K562 (cell line): ENCODE measurements around the gene RAB3GAP1. TPM values are rescaled to one million over a fixed set of nuclear protein-coding genes. Genes with fewer than 3 reads are reported as not detected.
A peak's percentile ranks its signal among the peaks of the same experiment; 100 is the strongest.

Experiments used
- ATAC-seq: fragments of 200-7000 bp; cut with Tn5 transposase; 3 replicates; pipeline ENCODE4 v1.9.1; 2020; ENCODE audit warnings: moderate library complexity
- BruUV-seq: library from RNA; stranded (reverse); fragments of 400-500 nt; replicated peaks from 2 replicates; lab custom pipeline; 2021; lab: Mats Ljungman, UMichigan
- CTCF ChIA-PET: fragments of 300-600 bp; formaldehyde crosslinking; extraction: SDS; loops from one replicate; lab custom pipeline; 2021; ENCODE audit warnings: low intra/inter-chr PET ratio; lab: Yijun Ruan, JAX
- POLR2A ChIA-PET: fragments of 300-600, 350-650 bp; sonication (Branson Sonifier 250); formaldehyde crosslinking; extraction: SDS; loops from one replicate; lab custom pipeline; 2021; ENCODE audit warnings: antibody characterized with exemption, inconsistent platforms; lab: Yijun Ruan, JAX
- DNase-seq, 4 experiments: peaks; one replicate each; pipeline versions ENCODE4 v3.0.0 to v3.0.0-alpha.2; 2011 to 2018; ENCODE audit warnings: low spot score in 3 of 4, mixed read lengths in 3 of 4; ENCODE audit errors: extremely low read depth in 1 of 4
- FAIRE-seq: peaks from 2 replicates; lab custom pipeline; 2011; peaks lifted over from hg19 to GRCh38; lab: Jason Lieb, UNC
- H2AFZ ChIP-seq: 2 replicates; pipeline ENCODE4 v1.6.0; 2011; ENCODE audit warnings: low read depth, low read length, control low read depth, inconsistent platforms
- H3K27ac ChIP-seq: fragments of 200-600 bp; 3 replicates; pipeline ENCODE4 v1.8.0; 2011; ENCODE audit warnings: low read depth, mild to moderate bottlenecking, control low read depth, inconsistent platforms, low read length, moderate library complexity, mixed read lengths; ENCODE audit errors: extremely low read depth
- H3K27me3 ChIP-seq, 2 experiments: fragments of 300-600 bp in 1 of 2; 2 replicates in 1 of 2; 3 replicates in 1 of 2; pipeline versions ENCODE4 v1.6.0 to v1.8.0; 2011; ENCODE audit warnings: inconsistent platforms in 2 of 2, low read length in 2 of 2, mild to moderate bottlenecking in 1 of 2, mixed read lengths in 1 of 2, moderate library complexity in 1 of 2; ENCODE audit not compliant: control insufficient read depth in 2 of 2, insufficient read depth in 2 of 2
- H3K36me3 ChIP-seq: fragments of 300-600 bp; 3 replicates; pipeline ENCODE4 v1.8.0; 2011; ENCODE audit warnings: mild to moderate bottlenecking, low read length, inconsistent platforms; ENCODE audit not compliant: control insufficient read depth, insufficient read depth
- H3K4me1 ChIP-seq, 2 experiments: fragments of 200-600 bp in 1 of 2; replicated peaks in 1 of 2; 2 replicates in 1 of 2; 3 replicates in 1 of 2; pipeline versions ENCODE4 v1.5.1 to v1.8.0; 2011; ENCODE audit warnings: inconsistent platforms in 2 of 2, low read length in 2 of 2, mild to moderate bottlenecking in 1 of 2, mixed read lengths in 1 of 2, moderate library complexity in 1 of 2; ENCODE audit not compliant: control insufficient read depth in 2 of 2, insufficient read depth in 2 of 2
- H3K4me2 ChIP-seq: 2 replicates; pipeline ENCODE4 v1.6.1; 2011; ENCODE audit warnings: low read length, control low read depth, inconsistent platforms, mixed read lengths; ENCODE audit not compliant: insufficient read depth
- H3K4me3 ChIP-seq: fragments of 200-600 bp; sonication (generic), shearing (Covaris generic); 2 replicates; pipeline ENCODE4 v1.5.1; 2016; ENCODE audit warnings: control low read depth, inconsistent platforms
- H3K79me2 ChIP-seq: fragments of 200-600 bp; 3 replicates; pipeline ENCODE4 v1.8.0; 2011; ENCODE audit warnings: low read length, inconsistent platforms; ENCODE audit not compliant: control insufficient read depth, insufficient read depth
- H3K9ac ChIP-seq, 2 experiments: 2 replicates each; pipeline versions ENCODE4 v1.6.0 to v1.6.1; 2011; ENCODE audit warnings: low read depth in 2 of 2, low read length in 2 of 2, control low read depth in 1 of 2, inconsistent platforms in 1 of 2, mild to moderate bottlenecking in 1 of 2, mixed read lengths in 1 of 2; ENCODE audit not compliant: insufficient read depth in 1 of 2
- H3K9me1 ChIP-seq: one replicate; pipeline ENCODE4 v1.6.0; 2011; ENCODE audit warnings: inconsistent platforms, mild to moderate bottlenecking, low read length, moderate library complexity; ENCODE audit not compliant: control insufficient read depth, insufficient read depth
- H3K9me3 ChIP-seq: replicated peaks from 2 replicates; pipeline ENCODE4 v1.5.1; 2011; ENCODE audit warnings: low read depth, low read length, inconsistent platforms; ENCODE audit not compliant: control insufficient read depth, insufficient read depth
- H4K20me1 ChIP-seq: replicated peaks from 2 replicates; pipeline ENCODE4 v1.6.1; 2011; ENCODE audit warnings: low read length, inconsistent platforms, mixed read lengths; ENCODE audit not compliant: control insufficient read depth, insufficient read depth
- HOMEZ ChIP-seq: fragments of 250-450 bp; sonication (Bioruptor Pico); IDR thresholded peaks from 2 replicates; pipeline ENCODE4 v1.4.0; 2020; ENCODE audit warnings: mild to moderate bottlenecking, moderate library complexity
- TCF7 ChIP-seq: sonication (generic); IDR thresholded peaks from 2 replicates; pipeline ENCODE4 v1.6.1; 2016; ENCODE audit warnings: antibody characterized with exemption, borderline replicate concordance
- ZBTB33 ChIP-seq: sonication (generic); formaldehyde crosslinking; IDR thresholded peaks from 2 replicates; pipeline ENCODE4 v1.8.1; 2023; ENCODE audit warnings: mild to moderate bottlenecking, missing genetic modification reagents
- WGBS: fragments of 100-300 bp; shearing (Covaris generic); methylation state at CpG from one replicate; pipeline ENCODE4 v1.1.6; 2016; ENCODE audit warnings: low coverage, mixed read lengths; ENCODE audit not compliant: insufficient coverage; ENCODE audit errors: missing lambda C conversion rate; 5-methylcytosine and 5-hydroxymethylcytosine counted together
- in situ Hi-C: fragments of 300-500 bp; cut with MboI; formaldehyde crosslinking; loops from 4 replicates; pipeline ENCODE4 v1.15.0; 2018; ENCODE audit warnings: inconsistent platforms, mixed read lengths
- intact Hi-C: fragments of 100-400 bp; cut with micrococcal nuclease; formaldehyde crosslinking; loops from 2 replicates; pipeline ENCODE4 v1.14.2; 2022
- polyA plus RNA-seq, 8 experiments: library from polyadenylated mRNA; depleted of rRNA in 4 of 8; stranded (reverse) in 5 of 8; unstranded in 3 of 8; fragments of >200 nt; fragmentation: Nextera tagmentation in 2 of 8; fragmentation: Illumina TruSeq in 1 of 8; extraction: Ambion mirVana in 2 of 8; extraction: Trizol in 1 of 8; gene quantifications; 2 replicates each; pipeline versions ENCODE4 v1.2.1 to v1.2.3, GENCODE V29; 2011 to 2014; ENCODE audit warnings: inconsistent platforms in 1 of 8, missing spikeins in 1 of 8
- total RNA-seq, 7 experiments: library from RNA; depleted of rRNA in 6 of 7; stranded (reverse); fragments of >200 nt in 6 of 7; fragmentation: Illumina TruSeq in 2 of 7; extraction: Trizol in 2 of 7; gene quantifications; 2 replicates each; pipeline versions ENCODE4 v1.2.1 to v1.2.3, GENCODE V29; 2011 to 2021; ENCODE audit warnings: low replicate concordance in 1 of 7

RAB3GAP1 gene
- total and polyA plus RNA-seq, 9 of the 15 experiments (the other 6 are each of a cell fraction or from before 2014, with no cell fraction given) = 15.5 to 48.6 (median 33.0) TPM

- ATAC-seq = no peak
Observed at GRCh38 chr2:135168204-135168856, 116.2 kb downstream of the RAB3GAP1 start.

More at GRCh38 chr2:135168204-135168856, 116.2 kb downstream of the RAB3GAP1 start:
- TF ChIP-seq HOMEZ (CRISPR knock-in tag) (no peak), ZBTB33 (CRISPR knock-in tag) (0 out of 2 replicates have a peak, but pooled peaks have one; percentile 35), TCF7 (no peak)
- DNase-seq (no peak), FAIRE-seq (no peak)
- H3K27ac ChIP-seq = no peak overlapping the region
- no peaks in the 10 kb centered on the region for H4K20me1 ChIP-seq
- no peaks in the 10 kb centered on the region for H3K27me3 ChIP-seq
- no peaks in the 10 kb centered on the region for H3K79me2 ChIP-seq
- in situ Hi-C loops = no loop called here
- H3K4me3 ChIP-seq = no peak overlapping the region
- intact Hi-C loops = no loop called here
- BruUV-seq = no TSS peak
- H2AFZ ChIP-seq = no peak overlapping the region
- 93% methylated on average over 11 of the region's 11 CpGs for WGBS
- H3K36me3 ChIP-seq = peaks cover 60% of the 10 kb centered on the region
- ChIA-PET CTCF (no interaction called here), POLR2A (no interaction called here)
- H3K9me3 ChIP-seq = no peaks in the 10 kb centered on the region
- H3K9me1 ChIP-seq = no peaks in the 10 kb centered on the region
- H3K4me2 ChIP-seq = no peak overlapping the region
- no peak overlapping the region for H3K9ac ChIP-seq
- H3K4me1 ChIP-seq = no peaks in the 10 kb centered on the region
